Stimulated activated CD4-positive, alpha-beta T cell treated with anti-CD3 and anti-CD28 coated beads, TNF-alpha, amount 100 ng/mL, for 4 hours (primary cell): ENCODE data around the gene NBPF4.
"Not testable (repeated sequence)": the region's sequence is repeated elsewhere in the genome, so short reads cannot be mapped to it uniquely, and the experiment has no call there.

Source experiments
- DNase-seq, 3 experiments: peaks; one replicate each; pipeline ENCODE4 v3.0.0-alpha.2; 2020; ENCODE audit warnings: low read depth in 3 of 3

Gene NBPF4

GRCh38 chr1:108209456-108210108, 34.3 kb downstream of the NBPF4 start:
- DNase-seq = no peak

GRCh38 chr1:108208724-108209446, 35.0 kb downstream of the NBPF4 start:
- DNase-seq = no peak

- DNase-seq = not testable (repeated sequence)
These were observed 40.3 kb downstream of the NBPF4 start for GRCh38 chr1:108203582-108203981.

- no peak for DNase-seq
These were observed 42.2 kb downstream of the NBPF4 start for GRCh38 chr1:108201687-108202086.

- peak in 1 of 3 experiments; percentile 1 for DNase-seq
These were observed 43.2 kb downstream of the NBPF4 start for GRCh38 chr1:108200687-108201051.

GRCh38 chr1:108199781-108200686, 43.8 kb downstream of the NBPF4 start, which contains the start of gene SLC25A24:
SLC25A24 (minus strand) TSS chr1:108200343; CDS start chr1:108200138, 205 bp downstream.
- peak; percentile 38 to 47 (median 41) for DNase-seq

GRCh38 chr1:108199201-108199691, 44.6 kb downstream of the NBPF4 start:
- DNase-seq = no peak

GRCh38 chr1:108194051-108194450, 49.8 kb downstream of the NBPF4 start:
- no peak for DNase-seq

- DNase-seq = no peak
These were observed 50.5 kb downstream of the NBPF4 start for GRCh38 chr1:108193333-108193732.

- DNase-seq = no peak
These were observed 51.3 kb downstream of the NBPF4 start for GRCh38 chr1:108192581-108192980.

GRCh38 chr1:108190686-108191416, 53.0 kb downstream of the NBPF4 start:
- no peak for DNase-seq

- no peak for DNase-seq
These were observed 53.8 kb downstream of the NBPF4 start for GRCh38 chr1:108190001-108190634.

GRCh38 chr1:108188801-108189200, 55.1 kb downstream of the NBPF4 start:
- DNase-seq = no peak

- no peak for DNase-seq
These were observed 60.7 kb downstream of the NBPF4 start for GRCh38 chr1:108182959-108183700.

GRCh38 chr1:108179018-108179417, 64.9 kb downstream of the NBPF4 start:
- no peak for DNase-seq
